OCI-LY3 (cell line): ENCODE data around the gene NHS.

Source experiments
- H2AFZ ChIP-seq: fragments of 200-600, 300-600 bp; shearing (Covaris generic); 2 replicates; pipeline ENCODE4 v1.6.0; 2014; ENCODE audit warnings: antibody characterized with exemption, low read depth, low read length
- H3K27ac ChIP-seq: fragments of 200-600, 300-600 bp; sonication (generic); 2 replicates; pipeline ENCODE4 v1.5.1; 2014; ENCODE audit warnings: mild to moderate bottlenecking, low read length, moderate library complexity, mixed read lengths
- H3K27me3 ChIP-seq: fragments of 200-600, 300-600 bp; sonication (generic); 2 replicates; pipeline ENCODE4 v1.6.1; 2014; ENCODE audit warnings: low read depth, low read length, mixed read lengths
- H3K36me3 ChIP-seq: fragments of 200-600, 300-600 bp; sonication (generic); replicated peaks from 2 replicates; pipeline ENCODE3; 2014; ENCODE audit warnings: low read depth, low read length, mixed read lengths
- H3K4me1 ChIP-seq: fragments of 300-600, 200-600 bp; sonication (generic); 2 replicates; pipeline ENCODE4 v1.6.1; 2014; ENCODE audit warnings: low read length, mixed read lengths
- H3K4me2 ChIP-seq: fragments of 200-600, 300-600 bp; sonication (generic); 2 replicates; pipeline ENCODE4 v1.6.1; 2014; ENCODE audit warnings: low read length, mixed read lengths
- H3K4me3 ChIP-seq: fragments of 300-600, 200-600 bp; sonication (generic); 2 replicates; pipeline ENCODE4 v1.5.1; 2014; ENCODE audit warnings: antibody characterized with exemption, mild to moderate bottlenecking, low read length, moderate library complexity
- H3K79me2 ChIP-seq: fragments of 300-600, 200-600 bp; shearing (Covaris generic); 2 replicates; pipeline ENCODE4 v1.6.1; 2014; ENCODE audit warnings: mild to moderate bottlenecking, low read length, mixed read lengths
- H3K9ac ChIP-seq: fragments of 300-600, 200-600 bp; shearing (Covaris generic); 2 replicates; pipeline ENCODE4 v1.6.0; 2014; ENCODE audit warnings: mild to moderate bottlenecking, low read length, moderate library complexity
- H3K9me3 ChIP-seq: fragments of 200-600, 300-600 bp; shearing (Covaris generic); 2 replicates; pipeline ENCODE4 v1.6.1; 2014; ENCODE audit warnings: low read length, mixed read lengths; ENCODE audit not compliant: insufficient read depth
- H4K20me1 ChIP-seq: fragments of 200-600, 300-600 bp; sonication (generic); 2 replicates; pipeline ENCODE4 v1.6.1; 2016; ENCODE audit warnings: low read length, mixed read lengths; ENCODE audit not compliant: insufficient read depth
- CTCF ChIP-seq: fragments of 200-600, 300-600 bp; sonication (generic); IDR thresholded peaks from 2 replicates; pipeline ENCODE4 v1.5.1; 2014; ENCODE audit warnings: antibody characterized with exemption, low read length, low read depth
- EZH2phosphoT487 ChIP-seq: fragments of 200-600 bp; shearing (Covaris generic); IDR thresholded peaks from 2 replicates; pipeline ENCODE4 v1.6.1; 2018; ENCODE audit warnings: antibody characterized with exemption, mixed run types, low read depth

NHS gene

GRCh38 chrX:17592117-17592516 is 217.1 kb downstream of the NHS start:
- Histone ChIP-seq H3K36me3 (no peaks in the 10 kb centered on the region), H3K79me2 (no peaks in the 10 kb centered on the region), H3K4me1 (no peaks in the 10 kb centered on the region), H4K20me1 (no peaks in the 10 kb centered on the region), H3K27ac (no peak overlapping the region), H2AFZ (no peak overlapping the region), H3K9me3 (no peaks in the 10 kb centered on the region), H3K4me3 (no peak overlapping the region), H3K27me3 (no peaks in the 10 kb centered on the region), H3K9ac (no peak overlapping the region), H3K4me2 (no peak overlapping the region)
- TF ChIP-seq CTCF, result no peak
- TF ChIP-seq EZH2phosphoT487, result no peak

GRCh38 chrX:17594693-17595092 is 219.7 kb downstream of the NHS start:
- Histone ChIP-seq H3K4me2 (no peak overlapping the region), H3K4me3 (no peak overlapping the region), H3K79me2 (no peaks in the 10 kb centered on the region), H3K27ac (no peak overlapping the region), H3K4me1 (no peaks in the 10 kb centered on the region), H3K9ac (no peak overlapping the region), H3K9me3 (no peaks in the 10 kb centered on the region), H3K27me3 (no peaks in the 10 kb centered on the region), H4K20me1 (no peaks in the 10 kb centered on the region), H2AFZ (no peak overlapping the region), H3K36me3 (no peaks in the 10 kb centered on the region)
- TF ChIP-seq EZH2phosphoT487 (no peak), CTCF (no peak)

GRCh38 chrX:17595456-17596035 is 220.5 kb downstream of the NHS start:
- no peaks in the 10 kb centered on the region for H4K20me1 ChIP-seq
- H3K27me3 ChIP-seq, result no peaks in the 10 kb centered on the region
- no peak overlapping the region for H3K4me2 ChIP-seq
- no peak overlapping the region for H3K4me3 ChIP-seq
- no peaks in the 10 kb centered on the region for H3K36me3 ChIP-seq
- no peaks in the 10 kb centered on the region for H3K9me3 ChIP-seq
- TF ChIP-seq EZH2phosphoT487 (no peak), CTCF (no peak)
- no peaks in the 10 kb centered on the region for H3K79me2 ChIP-seq
- H3K9ac ChIP-seq, result no peak overlapping the region
- no peak overlapping the region for H2AFZ ChIP-seq
- H3K27ac ChIP-seq, result no peak overlapping the region
- no peaks in the 10 kb centered on the region for H3K4me1 ChIP-seq

- H2AFZ ChIP-seq, result no peak overlapping the region
- H3K4me3 ChIP-seq, result no peak overlapping the region
- no peaks in the 10 kb centered on the region for H3K4me1 ChIP-seq
- H3K27ac ChIP-seq, result no peak overlapping the region
- no peaks in the 10 kb centered on the region for H4K20me1 ChIP-seq
- no peaks in the 10 kb centered on the region for H3K36me3 ChIP-seq
- no peaks in the 10 kb centered on the region for H3K9me3 ChIP-seq
- H3K4me2 ChIP-seq, result no peak overlapping the region
- H3K27me3 ChIP-seq, result no peaks in the 10 kb centered on the region
- no peak overlapping the region for H3K9ac ChIP-seq
- H3K79me2 ChIP-seq, result no peaks in the 10 kb centered on the region
- TF ChIP-seq EZH2phosphoT487 (no peak), CTCF (no peak)
These were observed 221.1 kb downstream of the NHS start for GRCh38 chrX:17596061-17596460.
